HG03558 (cell line): ENCODE results near the gene C16orf54.
"Not testable (repeated sequence)": the region's sequence is repeated elsewhere in the genome, so short reads cannot be mapped to it uniquely, and the experiment has no call there.

ENCODE experiments used
- ATAC-seq: cut with Tn5 transposase; IDR thresholded peaks from one replicate; pipeline ENCODE4 v1.9.1; 2021; ENCODE audit warnings: moderate number of reproducible peaks; ENCODE audit not compliant: unreplicated experiment; ENCODE audit errors: extremely low read depth

Gene C16orf54

GRCh38 chr16:29745853-29746345 lies at the start of gene C16orf54:
C16orf54 (minus strand) TSS chr16:29745990; CDS start chr16:29744951, 1,039 bp downstream.
- peak; percentile 74 for ATAC-seq

GRCh38 chr16:29794231-29794710 lies 48.5 kb upstream of the C16orf54 start:
- ATAC-seq, result no peak

GRCh38 chr16:29793153-29793552 lies 47.4 kb upstream of the C16orf54 start:
- ATAC-seq, result not testable (repeated sequence)

GRCh38 chr16:29791845-29792807 lies 46.3 kb upstream of the C16orf54 start:
- no peak for ATAC-seq

- ATAC-seq, result no peak
These were observed 45.4 kb upstream of the C16orf54 start for GRCh38 chr16:29790949-29791844.

GRCh38 chr16:29790183-29790948 lies 44.6 kb upstream of the C16orf54 start, which contains the start of gene KIF22:
KIF22 (plus strand) TSS chr16:29790751; CDS start chr16:29790760, 9 bp downstream.
- ATAC-seq, result peak; percentile 73

- ATAC-seq, result no peak
These were observed 44.0 kb upstream of the C16orf54 start for GRCh38 chr16:29789775-29790182.

GRCh38 chr16:29787155-29787554 lies 41.4 kb upstream of the C16orf54 start:
- ATAC-seq, result not testable (repeated sequence)

- ATAC-seq, result no peak
These were observed 39.2 kb upstream of the C16orf54 start for GRCh38 chr16:29784901-29785500.

- ATAC-seq, result no peak
These were observed 38.4 kb upstream of the C16orf54 start for GRCh38 chr16:29784157-29784556.

- not testable (repeated sequence) for ATAC-seq
These were observed 37.5 kb upstream of the C16orf54 start for GRCh38 chr16:29783094-29783953.

GRCh38 chr16:29779474-29779873 lies 33.7 kb upstream of the C16orf54 start:
- ATAC-seq, result no peak

GRCh38 chr16:29777576-29778350 lies 32.0 kb upstream of the C16orf54 start, which contains the start of gene ZG16:
ZG16 (plus strand) TSS chr16:29778256; CDS start chr16:29779267, 1,011 bp downstream.
- no peak for ATAC-seq

- no peak for ATAC-seq
These were observed 30.1 kb upstream of the C16orf54 start for GRCh38 chr16:29775742-29776408.

GRCh38 chr16:29774730-29775129 lies 28.9 kb upstream of the C16orf54 start:
- no peak for ATAC-seq

GRCh38 chr16:29772330-29772729 lies 26.5 kb upstream of the C16orf54 start:
- not testable (repeated sequence) for ATAC-seq
